ENCODE data around the gene NAA25. TPM values are rescaled to one million over a fixed set of nuclear protein-coding genes. Genes with fewer than 3 reads are reported as not detected.
"Not testable (repeated sequence)": the region's sequence is repeated elsewhere in the genome, so short reads cannot be mapped to it uniquely, and the experiment has no call there.

The NAA25 gene
- total RNA-seq, 1 donor, result 33.8 TPM

DNA sequence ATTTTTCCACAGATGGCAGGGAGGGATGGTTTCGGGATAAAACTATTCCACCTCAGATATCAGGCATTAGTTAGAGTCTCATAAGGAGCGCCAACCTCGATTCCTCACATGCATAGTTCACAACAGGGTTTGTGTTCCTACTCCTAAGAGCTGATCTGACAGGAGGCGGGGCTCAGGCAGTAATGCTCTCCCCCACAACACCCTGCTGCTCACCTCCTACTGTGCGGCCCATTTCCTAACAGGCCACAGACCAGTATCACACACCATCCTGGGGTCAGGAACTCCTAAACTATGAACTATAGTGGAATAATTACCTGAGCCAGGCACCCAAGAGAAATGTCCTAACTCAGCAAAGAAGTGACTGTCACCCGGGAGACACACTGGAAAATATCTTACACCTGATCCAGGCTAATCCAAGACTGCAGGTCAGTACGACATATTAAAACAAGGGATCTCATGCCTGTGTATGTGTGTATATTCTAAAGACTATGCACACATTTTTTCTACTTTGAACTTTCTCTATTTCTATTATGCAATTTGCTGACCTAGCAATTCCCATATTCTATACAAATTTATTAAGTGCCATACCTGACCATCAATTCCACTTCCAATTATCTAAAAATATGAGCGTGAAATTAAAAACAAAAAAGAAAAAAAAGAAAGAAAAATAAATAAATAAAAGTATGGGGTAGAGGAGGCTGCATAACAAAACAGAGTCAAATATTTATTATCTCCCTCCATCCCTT lies 4.7 kb downstream of the NAA25 start:
- no peak overlapping the region for H3K4me3 ChIP-seq (ENCODE audit: low read length)
- H3K4me1 ChIP-seq (ENCODE audit: insufficient read depth, low read length), result peaks cover 30% of the 10 kb centered on the region
- H3K27me3 ChIP-seq (ENCODE audit: insufficient read depth, low read length), result no peaks in the 10 kb centered on the region
- no peaks in the 10 kb centered on the region for H3K9me3 ChIP-seq (ENCODE audit: low read depth, low read length)

DNA sequence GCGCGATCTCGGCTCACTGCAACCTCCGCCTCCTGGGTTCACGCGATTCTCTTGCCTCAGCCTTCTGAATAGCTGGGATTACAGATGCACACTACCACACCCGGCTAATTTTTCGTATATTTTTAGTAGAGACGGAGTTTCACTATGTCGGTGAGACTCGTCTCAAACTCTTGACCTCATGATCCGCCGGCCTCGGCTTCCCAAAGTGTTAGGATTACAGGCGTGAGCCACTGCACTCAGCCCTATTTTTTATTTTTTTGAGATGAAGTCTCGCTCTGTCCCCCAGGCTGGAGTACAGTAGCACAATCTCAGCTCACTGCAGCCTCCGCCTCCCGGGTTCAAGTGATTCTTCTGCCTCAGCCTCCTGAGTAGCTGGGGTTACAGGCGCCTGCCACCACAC lies 5.8 kb downstream of the NAA25 start:
- H3K4me1 ChIP-seq (ENCODE audit: insufficient read depth, low read length), result peaks cover 25% of the 10 kb centered on the region
- not testable (repeated sequence) for H3K27me3 ChIP-seq (ENCODE audit: insufficient read depth, low read length); H3K4me3 ChIP-seq (ENCODE audit: low read length); H3K9me3 ChIP-seq (ENCODE audit: low read depth, low read length)

DNA sequence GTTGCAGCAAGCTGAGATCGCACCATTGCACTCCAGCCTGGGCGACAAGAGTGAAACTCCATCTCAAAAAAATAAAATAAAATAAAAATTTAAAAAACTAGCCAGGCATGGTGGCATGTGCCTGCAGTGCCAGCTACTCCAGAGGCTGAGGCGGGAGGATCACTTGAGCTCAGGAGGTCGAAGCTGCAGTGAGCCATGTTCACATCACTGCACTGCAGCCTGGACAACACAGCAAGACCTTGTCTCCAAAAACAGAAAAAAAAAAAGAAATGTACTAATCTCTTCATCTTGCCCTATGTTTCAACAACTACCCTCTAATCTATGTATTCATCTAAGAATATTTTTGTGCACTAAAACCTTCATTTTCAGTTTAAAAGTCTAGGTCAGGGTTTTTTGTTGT lies 6.5 kb downstream of the NAA25 start:
- Histone ChIP-seq H3K4me3 (ENCODE audit: low read length) (no peak overlapping the region), H3K9me3 (ENCODE audit: low read depth, low read length) (no peaks in the 10 kb centered on the region), H3K4me1 (ENCODE audit: insufficient read depth, low read length) (peaks cover 19% of the 10 kb centered on the region), H3K27me3 (ENCODE audit: insufficient read depth, low read length) (no peaks in the 10 kb centered on the region)

GRCh38 chr12:112100500-112100899 lies 8.1 kb downstream of the NAA25 start:
- H3K27me3 ChIP-seq (ENCODE audit: insufficient read depth, low read length); H3K4me3 ChIP-seq (ENCODE audit: low read length); H3K9me3 ChIP-seq (ENCODE audit: low read depth, low read length): not testable (repeated sequence)
- peaks cover 18% of the 10 kb centered on the region for H3K4me1 ChIP-seq (ENCODE audit: insufficient read depth, low read length)

DNA sequence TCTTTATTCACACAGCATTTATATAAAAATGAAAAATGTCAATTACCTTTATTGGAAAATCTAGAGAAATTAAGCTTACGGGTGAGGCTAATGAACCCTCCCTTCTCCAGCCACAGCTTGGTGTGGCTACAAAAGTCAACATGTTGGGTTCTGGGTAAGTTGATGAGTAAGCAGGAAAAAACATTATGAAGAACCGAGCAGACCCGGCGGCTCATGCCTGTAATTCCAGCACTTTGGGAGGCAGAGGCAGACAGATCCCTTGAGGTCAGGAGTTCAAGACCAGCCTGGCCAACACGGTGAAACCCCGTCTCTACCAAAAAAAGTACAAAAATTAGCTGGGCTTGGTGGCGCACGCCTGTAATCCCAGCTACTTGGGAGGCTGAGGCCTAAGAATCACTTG lies 10.9 kb downstream of the NAA25 start:
- Histone ChIP-seq H3K4me3 (ENCODE audit: low read length) (no peak overlapping the region), H3K9me3 (ENCODE audit: low read depth, low read length) (no peaks in the 10 kb centered on the region), H3K27me3 (ENCODE audit: insufficient read depth, low read length) (no peaks in the 10 kb centered on the region), H3K4me1 (ENCODE audit: insufficient read depth, low read length) (peaks cover 14% of the 10 kb centered on the region)

- H3K27me3 ChIP-seq (ENCODE audit: insufficient read depth, low read length), result no peaks in the 10 kb centered on the region
- H3K4me3 ChIP-seq (ENCODE audit: low read length), result no peak overlapping the region
- peaks cover 14% of the 10 kb centered on the region for H3K4me1 ChIP-seq (ENCODE audit: insufficient read depth, low read length)
- H3K9me3 ChIP-seq (ENCODE audit: low read depth, low read length), result no peaks in the 10 kb centered on the region
Observed at GRCh38 chr12:112096667-112097066, 11.9 kb downstream of the NAA25 start.

GRCh38 chr12:112096070-112096469 lies 12.5 kb downstream of the NAA25 start:
- Histone ChIP-seq H3K27me3 (ENCODE audit: insufficient read depth, low read length) (no peaks in the 10 kb centered on the region), H3K4me3 (ENCODE audit: low read length) (no peak overlapping the region), H3K4me1 (ENCODE audit: insufficient read depth, low read length) (peaks cover 14% of the 10 kb centered on the region), H3K9me3 (ENCODE audit: low read depth, low read length) (no peaks in the 10 kb centered on the region)

DNA sequence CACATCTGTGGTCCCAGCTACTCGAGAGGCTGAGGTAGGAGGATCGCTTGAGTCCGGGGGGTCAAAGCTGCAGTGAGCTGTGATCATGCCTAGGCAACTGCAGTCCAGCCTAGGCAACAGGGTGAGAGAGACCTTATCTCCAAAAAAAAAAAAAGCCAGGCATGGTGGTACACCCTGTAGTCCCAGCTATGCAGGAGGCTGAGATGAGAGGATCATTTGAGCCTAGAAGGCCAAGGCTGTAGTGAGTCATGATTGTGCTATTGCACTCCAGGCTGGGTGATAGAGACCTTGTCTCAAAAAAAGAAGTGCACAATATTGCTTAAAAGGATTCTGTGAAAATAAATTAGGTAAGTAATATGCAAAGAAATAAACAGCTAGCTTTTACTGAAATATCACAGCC lies 17.0 kb downstream of the NAA25 start:
- Histone ChIP-seq H3K27me3 (ENCODE audit: insufficient read depth, low read length) (no peaks in the 10 kb centered on the region), H3K9me3 (ENCODE audit: low read depth, low read length) (no peaks in the 10 kb centered on the region), H3K4me3 (ENCODE audit: low read length) (no peak overlapping the region), H3K4me1 (ENCODE audit: insufficient read depth, low read length) (peaks cover 8% of the 10 kb centered on the region)

DNA sequence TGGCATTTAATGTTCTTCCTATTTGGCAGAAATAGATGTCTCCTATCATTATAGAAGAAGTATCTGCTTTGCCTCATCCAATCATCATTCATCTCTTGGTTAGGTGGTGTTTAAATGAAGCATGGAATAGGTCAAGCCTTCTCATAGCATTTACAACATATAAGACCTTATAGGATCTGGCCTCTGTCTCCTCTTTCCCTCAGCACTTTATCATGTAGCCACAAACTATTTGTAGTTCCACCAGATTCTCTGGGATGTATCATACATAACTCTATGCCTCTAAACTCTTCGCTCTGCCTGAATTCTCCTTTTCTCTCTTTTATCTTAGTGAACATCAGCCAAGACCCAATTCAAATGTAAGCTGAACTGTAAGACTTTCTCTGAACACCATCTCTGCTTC lies 20.7 kb downstream of the NAA25 start:
- Histone ChIP-seq H3K4me1 (ENCODE audit: insufficient read depth, low read length) (no peaks in the 10 kb centered on the region), H3K9me3 (ENCODE audit: low read depth, low read length) (no peaks in the 10 kb centered on the region), H3K4me3 (ENCODE audit: low read length) (no peak overlapping the region), H3K27me3 (ENCODE audit: insufficient read depth, low read length) (no peaks in the 10 kb centered on the region)

DNA sequence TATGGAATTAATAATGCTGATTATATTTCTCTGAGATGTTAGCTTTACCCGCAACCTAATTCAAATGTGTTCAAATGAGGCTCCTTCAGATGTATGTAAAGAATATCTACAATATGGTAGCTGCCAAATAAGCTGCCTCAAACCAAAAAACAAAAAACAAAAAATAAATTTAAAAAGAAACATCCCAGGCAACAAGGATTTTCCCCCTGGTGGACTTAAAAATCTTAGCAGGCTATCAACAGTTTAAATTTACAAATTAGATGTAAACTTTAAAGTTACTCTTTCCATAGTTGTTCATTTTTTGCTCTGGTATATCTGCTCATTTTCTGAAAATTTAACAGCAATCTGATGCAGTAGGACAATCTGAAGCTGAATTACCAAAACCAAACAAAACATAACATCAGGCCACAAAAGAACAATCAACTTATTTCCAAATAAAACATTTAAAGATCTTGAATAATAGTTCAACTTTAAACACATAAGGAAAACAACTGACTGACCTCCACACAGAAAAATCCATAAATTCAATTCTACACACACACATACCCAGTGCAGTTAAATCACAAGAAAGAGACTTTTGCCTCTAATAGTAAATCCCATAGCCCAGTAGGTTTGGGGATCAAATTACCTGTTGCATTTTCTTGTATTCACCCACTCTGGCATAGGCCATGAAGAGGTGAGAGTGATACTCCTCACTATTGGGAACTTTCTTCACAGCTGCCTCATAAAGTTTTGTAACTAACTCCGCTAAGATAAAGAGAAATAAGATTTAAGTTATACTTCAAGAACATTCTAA lies 21.3 kb downstream of the NAA25 start:
- Histone ChIP-seq H3K9me3 (ENCODE audit: low read depth, low read length) (no peaks in the 10 kb centered on the region), H3K4me1 (ENCODE audit: insufficient read depth, low read length) (no peaks in the 10 kb centered on the region), H3K27me3 (ENCODE audit: insufficient read depth, low read length) (no peaks in the 10 kb centered on the region), H3K4me3 (ENCODE audit: low read length) (no peak overlapping the region)

DNA sequence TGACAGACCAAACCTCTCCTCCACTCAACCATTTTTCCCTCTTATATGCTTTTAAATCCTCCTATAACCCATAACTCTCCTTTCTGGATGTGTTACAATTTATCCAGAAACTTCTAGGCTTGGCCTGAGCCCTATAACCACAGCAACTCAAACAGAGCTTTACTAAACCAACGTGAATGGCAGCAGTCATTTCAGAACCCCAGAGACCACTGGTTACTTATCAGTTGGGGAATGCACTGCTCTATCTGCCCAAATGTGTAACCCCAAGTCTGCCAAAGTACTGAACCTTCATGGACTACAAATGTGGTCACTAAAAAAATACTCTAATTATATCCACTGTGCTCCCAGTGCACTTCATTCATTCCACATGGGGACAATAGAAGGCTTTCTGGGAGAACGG lies 42.0 kb downstream of the NAA25 start:
- Histone ChIP-seq H3K4me1 (ENCODE audit: insufficient read depth, low read length) (no peaks in the 10 kb centered on the region), H3K27me3 (ENCODE audit: insufficient read depth, low read length) (no peaks in the 10 kb centered on the region), H3K9me3 (ENCODE audit: low read depth, low read length) (no peaks in the 10 kb centered on the region), H3K4me3 (ENCODE audit: low read length) (no peak overlapping the region)

- Histone ChIP-seq H3K4me1 (ENCODE audit: insufficient read depth, low read length) (no peaks in the 10 kb centered on the region), H3K9me3 (ENCODE audit: low read depth, low read length) (no peaks in the 10 kb centered on the region)
Observed at GRCh38 chr12:112063273-112063672, 45.3 kb downstream of the NAA25 start.

GRCh38 chr12:112061137-112061536 lies 47.4 kb downstream of the NAA25 start:
- no peaks in the 10 kb centered on the region for H3K4me1 ChIP-seq (ENCODE audit: insufficient read depth, low read length)
- H3K27me3 ChIP-seq (ENCODE audit: insufficient read depth, low read length), result no peaks in the 10 kb centered on the region
- H3K4me3 ChIP-seq (ENCODE audit: low read length), result no peak overlapping the region
- H3K9me3 ChIP-seq (ENCODE audit: low read depth, low read length), result no peaks in the 10 kb centered on the region

More at GRCh38 chr12:112063273-112063672, 45.3 kb downstream of the NAA25 start:
- Histone ChIP-seq H3K27me3 (ENCODE audit: insufficient read depth, low read length) (no peaks in the 10 kb centered on the region), H3K4me3 (ENCODE audit: low read length) (no peak overlapping the region)

DNA sequence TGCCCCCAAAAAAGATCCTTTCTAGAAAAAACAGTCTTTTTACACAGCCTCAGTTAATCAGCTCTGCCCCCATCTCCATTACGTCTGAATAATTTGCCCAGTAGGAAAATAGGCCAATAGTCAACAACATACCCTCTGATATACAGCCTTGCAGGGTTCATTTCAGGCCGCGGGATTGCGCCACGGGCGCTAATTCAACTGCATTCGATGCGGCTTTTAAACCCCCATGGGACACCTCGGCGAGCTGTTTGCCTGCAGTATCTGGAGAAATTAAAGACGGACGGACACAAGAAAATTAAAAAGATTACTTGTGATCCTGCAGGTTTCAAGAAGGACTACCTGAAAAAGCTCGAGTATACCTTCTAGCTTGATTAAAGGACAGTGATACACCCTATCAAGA lies 59.2 kb downstream of the NAA25 start:
- H3K4me3 ChIP-seq (ENCODE audit: low read length), result no peak overlapping the region
- peaks cover 5% of the 10 kb centered on the region for H3K4me1 ChIP-seq (ENCODE audit: insufficient read depth, low read length)
- H3K9me3 ChIP-seq (ENCODE audit: low read depth, low read length), result no peaks in the 10 kb centered on the region
- H3K27me3 ChIP-seq (ENCODE audit: insufficient read depth, low read length), result no peaks in the 10 kb centered on the region

- Histone ChIP-seq H3K27me3 (ENCODE audit: insufficient read depth, low read length) (no peaks in the 10 kb centered on the region), H3K9me3 (ENCODE audit: low read depth, low read length) (no peaks in the 10 kb centered on the region), H3K4me1 (ENCODE audit: insufficient read depth, low read length) (peaks cover 5% of the 10 kb centered on the region), H3K4me3 (ENCODE audit: low read length) (no peak overlapping the region)
Observed at GRCh38 chr12:112046003-112046402, 62.6 kb downstream of the NAA25 start.

- H3K9me3 ChIP-seq (ENCODE audit: low read depth, low read length); H3K27me3 ChIP-seq (ENCODE audit: insufficient read depth, low read length); H3K4me3 ChIP-seq (ENCODE audit: low read length); H3K4me1 ChIP-seq (ENCODE audit: insufficient read depth, low read length): not testable (repeated sequence)
Observed at GRCh38 chr12:112036614-112037013, 72.0 kb downstream of the NAA25 start.
